IMR-90 (cell line): ENCODE measurements around the gene CAMK2G. TPM values are rescaled to one million over a fixed set of nuclear protein-coding genes. Genes with fewer than 3 reads are reported as not detected.

Experiments used
- ATAC-seq: fragments of 200-7000 bp; cut with Tn5 transposase; 2 replicates; pipeline ENCODE4 v1.9.1; 2020; ENCODE audit warnings: low read depth, mild to moderate bottlenecking, moderate library complexity
- BruUV-seq: library from RNA; stranded (reverse); fragments of 400-500 nt; replicated peaks from 2 replicates; lab custom pipeline; 2021; lab: Mats Ljungman, UMichigan
- CTCF ChIA-PET: fragments of 300-600 bp; formaldehyde crosslinking; extraction: SDS; loops from one replicate; lab custom pipeline; 2021; ENCODE audit warnings: antibody characterized with exemption; lab: Yijun Ruan, JAX
- POLR2A ChIA-PET: fragments of 300-600 bp; sonication (Branson Sonifier 250); formaldehyde crosslinking; loops from one replicate; lab custom pipeline; 2022; ENCODE audit warnings: antibody characterized with exemption; ENCODE audit not compliant: unreplicated experiment; lab: Charles Lee
- DNase-seq: peaks from one replicate; pipeline ENCODE4 v3.0.0; 2013
- H2AFZ ChIP-seq: replicated peaks from 2 replicates; pipeline ENCODE3; 2013; ENCODE audit warnings: low read length, mild to moderate bottlenecking; ENCODE audit not compliant: poor library complexity
- H2AK5ac ChIP-seq: 2 replicates; pipeline ENCODE4 v1.6.1; 2013; ENCODE audit warnings: low read depth, low read length, inconsistent platforms
- H2AK9ac ChIP-seq: replicated peaks from 2 replicates; pipeline ENCODE3; 2013; ENCODE audit warnings: mild to moderate bottlenecking, low read depth, low read length, moderate library complexity; ENCODE audit not compliant: poor library complexity
- H2BK120ac ChIP-seq: 2 replicates; pipeline ENCODE4 v1.6.1; 2013; ENCODE audit warnings: low read depth, low read length, inconsistent platforms
- H2BK15ac ChIP-seq: 3 replicates; pipeline ENCODE4 v1.6.1; 2013; ENCODE audit warnings: low read depth, low read length, inconsistent platforms
- H2BK20ac ChIP-seq: 2 replicates; pipeline ENCODE4 v1.6.1; 2013; ENCODE audit warnings: low read depth, mild to moderate bottlenecking, inconsistent platforms, low read length, moderate library complexity
- H2BK5ac ChIP-seq: 2 replicates; pipeline ENCODE4 v1.6.1; 2013; ENCODE audit warnings: mild to moderate bottlenecking, low read depth, low read length, inconsistent platforms; ENCODE audit not compliant: poor library complexity, severe bottlenecking
- H3K14ac ChIP-seq: replicated peaks from 2 replicates; pipeline ENCODE4 v1.6.1; 2013; ENCODE audit warnings: low read depth, low read length, inconsistent platforms
- H3K18ac ChIP-seq: 2 replicates; pipeline ENCODE4 v1.6.1; 2013; ENCODE audit warnings: low read depth, low read length, control low read depth
- H3K23ac ChIP-seq: 2 replicates; pipeline ENCODE4 v1.6.1; 2013; ENCODE audit warnings: low read depth, low read length, inconsistent platforms
- H3K27ac ChIP-seq: 2 replicates; pipeline ENCODE4 v1.5.1; 2013; ENCODE audit warnings: mild to moderate bottlenecking, control low read depth, low read length; ENCODE audit not compliant: insufficient read depth
- H3K27me3 ChIP-seq: 2 replicates; pipeline ENCODE4 v1.6.1; 2013; ENCODE audit warnings: low read length; ENCODE audit not compliant: control insufficient read depth, insufficient read depth
- H3K36me3 ChIP-seq: 2 replicates; pipeline ENCODE4 v1.6.1; 2013; ENCODE audit warnings: low read length, mixed read lengths; ENCODE audit not compliant: control insufficient read depth, insufficient read depth
- H3K4ac ChIP-seq: 2 replicates; pipeline ENCODE4 v1.6.1; 2013; ENCODE audit warnings: low read depth, low read length, inconsistent platforms
- H3K4me1 ChIP-seq: 2 replicates; pipeline ENCODE4 v1.6.1; 2013; ENCODE audit warnings: low read length, mixed read lengths; ENCODE audit not compliant: control insufficient read depth, insufficient read depth
- H3K4me2 ChIP-seq: 2 replicates; pipeline ENCODE4 v1.6.1; 2013; ENCODE audit warnings: low read depth, mild to moderate bottlenecking, control low read depth, low read length, moderate library complexity
- H3K4me3 ChIP-seq: 2 replicates; pipeline ENCODE4 v1.5.1; 2013; ENCODE audit warnings: low read depth, mild to moderate bottlenecking, control low read depth, low read length, moderate library complexity; ENCODE audit not compliant: insufficient read depth
- H3K56ac ChIP-seq: 2 replicates; pipeline ENCODE4 v1.6.1; 2013; ENCODE audit warnings: low read length, inconsistent platforms; ENCODE audit not compliant: insufficient read depth; ENCODE audit errors: extremely low read depth
- H3K79me1 ChIP-seq, 2 experiments: 2 replicates each; pipeline ENCODE4 v1.6.1; 2013; ENCODE audit warnings: low read length in 2 of 2, inconsistent platforms in 1 of 2, low read depth in 1 of 2
- H3K9ac ChIP-seq: 2 replicates; pipeline ENCODE4 v1.6.1; 2013; ENCODE audit warnings: low read depth, low read length, control low read depth
- H3K9me1 ChIP-seq: 2 replicates; pipeline ENCODE4 v1.6.1; 2013; ENCODE audit warnings: low read length, inconsistent platforms; ENCODE audit not compliant: insufficient read depth
- H3K9me3 ChIP-seq: 2 replicates; pipeline ENCODE4 v1.6.1; 2013; ENCODE audit warnings: low read length; ENCODE audit not compliant: control insufficient read depth, insufficient read depth
- H4K20me1 ChIP-seq: 2 replicates; pipeline ENCODE4 v1.6.1; 2013; ENCODE audit warnings: low read length, inconsistent platforms; ENCODE audit not compliant: insufficient read depth
- H4K5ac ChIP-seq: 2 replicates; pipeline ENCODE4 v1.6.1; 2013; ENCODE audit warnings: mild to moderate bottlenecking, low read depth, low read length, control low read depth
- H4K8ac ChIP-seq, 2 experiments: 2 replicates each; pipeline ENCODE4 v1.6.1; 2013; ENCODE audit warnings: low read depth in 2 of 2, low read length in 2 of 2, control low read depth in 1 of 2, inconsistent platforms in 1 of 2
- H4K91ac ChIP-seq: 2 replicates; pipeline ENCODE4 v1.6.1; 2013; ENCODE audit warnings: low read depth, low read length, inconsistent platforms; ENCODE audit not compliant: insufficient read depth
- BHLHE40 ChIP-seq: fragments of 150-350 bp; IDR thresholded peaks from 2 replicates; pipeline ENCODE4 v1.6.1; 2016; ENCODE audit warnings: mild to moderate bottlenecking, low read depth, low read length
- CEBPB ChIP-seq: IDR thresholded peaks from 2 replicates; pipeline ENCODE4 v1.6.1; 2012; ENCODE audit warnings: low read depth, low read length, improper control_type of control experiment
- CHD1 ChIP-seq: IDR thresholded peaks from 2 replicates; pipeline ENCODE4 v1.6.1; 2012; ENCODE audit warnings: low read depth, low read length, improper control_type of control experiment
- CTCF ChIP-seq: conservative IDR thresholded peaks from 2 replicates; pipeline ENCODE4 v1.5.1; 2012; ENCODE audit warnings: mild to moderate bottlenecking, low read depth, low read length, improper control_type of control experiment
- ELK1 ChIP-seq: fragments of 150-350 bp; IDR thresholded peaks from 2 replicates; pipeline ENCODE4 v1.6.1; 2016; ENCODE audit warnings: low read depth, mild to moderate bottlenecking, low read length, moderate library complexity, borderline replicate concordance
- FOS ChIP-seq: fragments of 150-350 bp; IDR thresholded peaks from 2 replicates; pipeline ENCODE4 v1.6.1; 2016; ENCODE audit warnings: low read depth, low read length
- MAFK ChIP-seq: IDR thresholded peaks from 2 replicates; pipeline ENCODE4 v1.6.1; 2012; ENCODE audit warnings: low read depth, low read length, improper control_type of control experiment
- MAZ ChIP-seq: IDR thresholded peaks from 2 replicates; pipeline ENCODE4 v1.6.1; 2012; ENCODE audit warnings: low read depth, mild to moderate bottlenecking, low read length, improper control_type of control experiment, moderate library complexity, borderline replicate concordance
- MXI1 ChIP-seq: IDR thresholded peaks from 2 replicates; pipeline ENCODE4 v1.6.1; 2012; ENCODE audit warnings: low read depth, mild to moderate bottlenecking, low read length, moderate library complexity, borderline replicate concordance
- NFE2L2 ChIP-seq: fragments of 150-350 bp; IDR thresholded peaks from 2 replicates; pipeline ENCODE4 v1.6.1; 2016; ENCODE audit warnings: low read depth, mild to moderate bottlenecking, low read length
- POLR2A ChIP-seq: IDR thresholded peaks from 2 replicates; pipeline ENCODE4 v1.6.1; 2012; ENCODE audit warnings: mild to moderate bottlenecking, low read depth, low read length
- RAD21 ChIP-seq: IDR thresholded peaks from 2 replicates; pipeline ENCODE4 v1.6.1; 2012; ENCODE audit warnings: low read length, improper control_type of control experiment
- RCOR1 ChIP-seq: IDR thresholded peaks from 2 replicates; pipeline ENCODE4 v1.6.1; 2012; ENCODE audit warnings: mild to moderate bottlenecking, low read length, improper control_type of control experiment; ENCODE audit not compliant: insufficient replicate concordance
- RFX5 ChIP-seq: IDR thresholded peaks from 2 replicates; pipeline ENCODE4 v1.8.0; 2012; ENCODE audit warnings: low read depth, mild to moderate bottlenecking, low read length, moderate library complexity
- WGBS, 2 experiments: methylation state at CpG; one replicate each; pipeline versions ENCODE4 v1.1.5 to v1.1.7; 2013; ENCODE audit warnings: missing lambda C conversion rate in 2 of 2; ENCODE audit not compliant: insufficient read length in 1 of 2; ENCODE audit errors: extremely low coverage in 2 of 2; 5-methylcytosine and 5-hydroxymethylcytosine counted together
- dilution Hi-C: fragments of 300-500 bp; cut with HindIII; formaldehyde crosslinking; loops from one replicate; pipeline ENCODE4 v1.14.3; 2018; ENCODE audit warnings: low sequenced_read_pairs; ENCODE audit not compliant: unreplicated experiment
- in situ Hi-C: fragments of 300-500 bp; cut with MboI; formaldehyde crosslinking; loops from 3 replicates; pipeline ENCODE4 v1.14.3; 2019; ENCODE audit warnings: low sequenced_read_pairs, inconsistent platforms, mixed read lengths
- intact Hi-C: fragments of 100-400 bp; cut with micrococcal nuclease; formaldehyde crosslinking; loops from 2 replicates; pipeline ENCODE4 v1.10.0; 2022
- polyA plus RNA-seq, 3 experiments: library from polyadenylated mRNA; depleted of rRNA; stranded (reverse); fragments of >200 nt; gene quantifications; 2 replicates each; pipeline ENCODE4 v1.2.3, GENCODE V29; 2012; ENCODE audit warnings: low replicate concordance in 1 of 3
- total RNA-seq: library from RNA; depleted of rRNA; stranded (reverse); fragments of >200 nt; gene quantifications from 2 replicates; pipeline ENCODE4 v1.2.3, GENCODE V29; 2012

The CAMK2G gene
- total and polyA plus RNA-seq, 2 of the 4 experiments (the other 2 are of a cell fraction): 20.4 to 25.4 TPM

- no peak overlapping the region for H2BK120ac ChIP-seq
- WGBS, 2 experiments: 22% methylated on average over 4 of the region's 10 CpGs; no CpG with 5 or more reads in 1 of the 2 experiments
- H3K4ac ChIP-seq: no peak overlapping the region; the same call in 1 of the 2 replicates
- peaks cover 8% of the 10 kb centered on the region for H3K9me1 ChIP-seq
- TF ChIP-seq MXI1: no peak
- TF ChIP-seq MAZ: no peak
- TF ChIP-seq RCOR1: no peak
- no peak for TF ChIP-seq MAFK
- TF ChIP-seq ELK1: no peak
- no peak for TF ChIP-seq RFX5
- no peak for TF ChIP-seq NFE2L2
- no peak for TF ChIP-seq BHLHE40
- TF ChIP-seq CTCF: no peak
- TF ChIP-seq CEBPB: no peak
- no peak for TF ChIP-seq POLR2A
- TF ChIP-seq RAD21: no peak
- TF ChIP-seq CHD1: no peak
- no peak for TF ChIP-seq FOS
- H3K4me3 ChIP-seq: no peak overlapping the region
- DNase-seq (no peak), ATAC-seq (peak; percentile 22; the same call in 1 of the 2 replicates)
- no peak overlapping the region for H3K56ac ChIP-seq
- no peak overlapping the region for H3K18ac ChIP-seq
- no peaks in the 10 kb centered on the region for H3K9me3 ChIP-seq
- H3K23ac ChIP-seq: no peak overlapping the region; the same call in 1 of the 2 replicates
- no peak overlapping the region for H2AK9ac ChIP-seq
- no peak overlapping the region for H2BK15ac ChIP-seq
- H3K27me3 ChIP-seq: no peaks in the 10 kb centered on the region
- no peak overlapping the region for H2BK5ac ChIP-seq
- no peak overlapping the region for H3K4me2 ChIP-seq
- intact Hi-C loops (no loop called here), in situ Hi-C loops (no loop called here), dilution Hi-C loops (no loop called here)
- H4K5ac ChIP-seq: no peak overlapping the region
- ChIA-PET CTCF (no interaction called here), POLR2A (no interaction called here)
- H3K27ac ChIP-seq: no peak overlapping the region
- H2AFZ ChIP-seq: no peak overlapping the region
- no peak overlapping the region for H4K8ac ChIP-seq
- H3K14ac ChIP-seq: no peak overlapping the region
- no peak overlapping the region for H4K91ac ChIP-seq
- no peak overlapping the region; the same call in 1 of the 2 replicates for H2AK5ac ChIP-seq
- H3K9ac ChIP-seq: no peak overlapping the region
- peaks cover 38% of the 10 kb centered on the region for H4K20me1 ChIP-seq
- H3K4me1 ChIP-seq: peaks cover 6% of the 10 kb centered on the region
- peaks cover 35 to 76% of the 10 kb centered on the region in 2 experiments for H3K79me1 ChIP-seq
- H3K36me3 ChIP-seq: peaks cover 42% of the 10 kb centered on the region
- no TSS peak for BruUV-seq
- no peak overlapping the region for H2BK20ac ChIP-seq
Measured at GRCh38 chr10:73867126-73867807, 7.1 kb downstream of the CAMK2G start.
